Thoracic aorta endothelial cell (primary cell): ENCODE data around the gene SPI1. TPM values are rescaled to one million over a fixed set of nuclear protein-coding genes. Genes with fewer than 3 reads are reported as not detected.

Experiments
- small RNA-seq: library from RNA; depleted of rRNA; stranded (forward); fragments of <200 nt; gene quantifications from one replicate; pipeline ENCODE3, GENCODE V24; 2012
- total RNA-seq: library from RNA; depleted of rRNA; stranded (reverse); fragments of >200 nt; gene quantifications from 2 replicates; pipeline ENCODE4 v1.2.3, GENCODE V29; 2012

Gene SPI1
- not detected in 2 replicates for total RNA-seq

DNA sequence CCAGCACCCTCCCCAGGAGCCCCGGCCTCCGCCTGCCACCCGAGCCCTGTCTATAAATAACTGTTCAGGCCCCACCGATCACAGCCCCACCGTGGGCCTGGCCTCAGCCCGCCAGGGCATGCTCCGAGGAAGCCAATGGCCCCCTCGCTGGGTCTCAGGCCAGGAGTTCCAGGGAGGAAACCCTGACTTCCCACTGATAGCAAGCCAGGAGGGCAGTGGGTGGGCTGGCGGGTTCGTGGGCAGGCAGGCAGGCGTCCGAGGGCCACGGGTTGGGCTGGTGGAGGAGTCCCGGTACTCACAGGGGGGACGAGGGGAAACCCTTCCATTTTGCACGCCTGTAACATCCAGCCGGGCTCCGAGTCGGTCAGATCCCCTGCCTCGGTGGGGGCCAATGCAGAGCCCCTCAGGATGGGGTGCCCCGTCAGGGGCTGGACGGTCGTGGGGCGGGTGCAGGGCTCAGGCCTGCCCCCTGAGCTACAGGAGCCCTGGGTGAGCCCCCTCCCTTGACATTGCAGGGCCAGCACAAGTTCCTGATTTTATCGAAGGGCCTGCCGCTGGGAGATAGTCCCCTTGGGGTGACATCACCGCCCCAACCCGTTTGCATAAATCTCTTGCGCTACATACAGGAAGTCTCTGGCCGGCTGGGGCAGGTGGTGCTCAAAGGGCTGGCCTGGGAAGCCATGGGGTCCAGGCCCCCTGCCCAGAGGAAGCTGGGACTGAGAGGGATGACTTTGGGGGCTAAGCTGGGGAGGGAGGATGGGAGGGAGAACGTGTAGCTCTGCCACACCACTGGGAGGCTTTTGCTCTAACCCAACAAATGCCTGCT is at the start of gene SPI1:
SPI1 (minus strand) TSS at position 538 of the 826 bp plus-strand sequence; CDS start at position 344, 194 bp downstream.

DNA sequence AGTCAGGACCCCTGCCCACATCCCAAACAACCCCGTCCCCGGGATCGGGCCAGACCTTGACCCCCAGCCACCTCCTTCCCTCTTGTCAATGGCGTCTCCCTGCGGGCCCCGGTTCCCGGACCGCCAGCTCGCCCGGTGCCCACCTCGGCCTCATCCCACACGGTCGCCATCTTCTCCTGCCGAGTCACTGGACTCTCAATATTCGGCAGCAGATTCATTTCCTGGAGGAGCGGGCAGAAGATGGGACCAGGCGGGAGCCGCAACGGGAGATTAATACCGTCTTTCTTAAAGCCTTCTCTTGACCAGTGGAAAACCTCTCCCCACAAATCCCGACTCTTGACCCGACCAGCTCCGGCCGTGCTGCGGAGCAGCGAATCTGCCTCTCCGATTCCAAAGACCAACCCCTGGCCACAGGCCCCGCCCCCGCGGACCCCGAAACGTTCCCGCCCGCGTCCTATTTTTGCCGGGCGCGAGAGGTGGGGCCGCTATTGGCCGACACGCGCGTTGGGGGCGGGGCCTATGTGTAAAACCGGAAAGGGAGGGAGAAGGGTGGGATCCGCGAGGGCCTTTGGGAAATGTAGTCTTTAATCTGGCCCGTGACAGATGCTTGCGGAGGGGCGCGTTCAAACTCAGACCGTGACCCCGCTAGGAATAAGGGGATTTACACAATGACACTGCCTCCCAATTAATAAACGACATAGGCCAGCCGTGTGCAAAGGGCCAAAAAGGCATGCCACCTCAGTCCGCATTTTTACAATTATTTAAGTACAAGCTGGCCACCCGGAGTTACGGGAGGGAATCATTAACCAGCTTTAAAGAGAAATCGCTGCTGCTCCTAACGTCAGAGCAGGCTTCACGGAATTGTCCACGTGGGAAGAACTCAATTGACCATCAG is 48.0 kb upstream of the SPI1 start, which contains the start of gene PSMC3:
PSMC3 (minus strand) TSS at position 378 of the 895 bp plus-strand sequence; CDS start at position 218, 160 bp downstream.

GRCh38 chr11:47407746-47408590 is 29.6 kb upstream of the SPI1 start, which contains the start of gene SLC39A13:
SLC39A13 (plus strand) TSS chr11:47408590; CDS start chr11:47410095, 1,505 bp downstream.

DNA sequence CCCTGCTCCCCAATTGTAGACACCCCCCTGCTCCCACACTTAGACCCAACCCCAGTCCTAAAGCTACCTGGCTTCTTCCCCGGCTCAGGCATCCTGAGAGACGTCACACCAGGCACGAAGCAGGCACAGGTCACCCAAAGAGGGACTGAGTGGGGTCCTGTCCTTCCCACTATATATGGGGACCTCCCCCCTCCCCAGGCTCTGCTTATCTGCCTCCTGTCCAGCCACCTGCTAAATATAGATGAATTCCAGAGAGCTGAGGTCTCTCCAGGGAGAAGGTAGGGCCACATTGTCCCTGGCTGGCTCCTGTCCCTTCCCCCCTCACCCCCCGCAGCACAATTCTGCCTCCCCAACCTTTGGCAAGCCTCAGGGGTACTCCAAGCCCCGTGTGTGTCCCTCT is 25.8 kb downstream of the SPI1 start, which contains the start of gene MYBPC3:
MYBPC3 (minus strand) TSS at position 147 of the 400 bp plus-strand sequence; CDS start at position 92, 55 bp downstream.

Small RNAs within 50 kb of the gene (small RNA-seq; reads per million reads assigned to genes)
- gene MIR4487 = not detected

Other genes with a start within 250 kb of the SPI1 start
- 113 and 145 TPM in 2 replicates for gene ARFGAP2, start 201.7 kb downstream of the SPI1 start, total RNA-seq
- gene PACSIN3, start 192.1 kb downstream of the SPI1 start, total RNA-seq = 13.0 and 14.6 TPM in 2 replicates
- gene DDB2, start 163.6 kb downstream of the SPI1 start, total RNA-seq = 85.0 and 103 TPM in 2 replicates
- 23.5 and 27.3 TPM in 2 replicates for gene ACP2, start 129.7 kb downstream of the SPI1 start, total RNA-seq
- gene NR1H3, start 120.6 kb downstream of the SPI1 start, total RNA-seq = 2.8 and 3.2 TPM in 2 replicates
- gene MADD, start 108.4 kb downstream of the SPI1 start, total RNA-seq = 20.5 and 25.5 TPM in 2 replicates
- gene MYBPC3, start 25.8 kb downstream of the SPI1 start, total RNA-seq = not detected in 2 replicates
- gene SLC39A13, start 30.0 kb upstream of the SPI1 start, total RNA-seq = 49.7 and 51.1 TPM in 2 replicates
- 165 and 178 TPM in 2 replicates for gene PSMC3, start 47.9 kb upstream of the SPI1 start, total RNA-seq
- 0.07 and 0.13 TPM in 2 replicates for gene RAPSN, start 70.6 kb upstream of the SPI1 start, total RNA-seq
- 145 and 147 TPM in 2 replicates for gene CELF1, start 174.6 kb upstream of the SPI1 start, total RNA-seq
- gene PTPMT1, start 187.1 kb upstream of the SPI1 start, total RNA-seq = 66.2 and 78.3 TPM in 2 replicates
- gene KBTBD4, start 200.4 kb upstream of the SPI1 start, total RNA-seq = 21.4 and 27.5 TPM in 2 replicates
- 68.4 and 73.0 TPM in 2 replicates for gene NDUFS3, start 200.5 kb upstream of the SPI1 start, total RNA-seq
- gene FAM180B, start 208.1 kb upstream of the SPI1 start, total RNA-seq = not detected in 2 replicates
- gene C1QTNF4, start 215.9 kb upstream of the SPI1 start, total RNA-seq = 0.27 and 0.43 TPM in 2 replicates